H1 (cell line): ENCODE measurements around the gene TOMM40L. TPM values are rescaled to one million over a fixed set of nuclear protein-coding genes. Genes with fewer than 3 reads are reported as not detected.

Source experiments
- ATF3 ChIP-seq: IDR thresholded peaks from 2 replicates; pipeline ENCODE4 v1.6.1; 2011; ENCODE audit warnings: low read depth, mild to moderate bottlenecking, low read length; ENCODE audit not compliant: insufficient read depth
- CHD1 ChIP-seq: IDR thresholded peaks from 2 replicates; pipeline ENCODE4 v1.6.1; 2012; ENCODE audit warnings: low read depth, low read length, improper control_type of control experiment
- CHD7 ChIP-seq: fragments of 300-600 bp; sonication (generic); IDR thresholded peaks from 2 replicates; pipeline ENCODE4 v1.7.1; 2012; ENCODE audit warnings: low read length, moderate library complexity, mild to moderate bottlenecking, inconsistent platforms; ENCODE audit not compliant: insufficient replicate concordance
- E2F6 ChIP-seq: IDR thresholded peaks from 2 replicates; pipeline ENCODE4 v1.6.1; 2012; ENCODE audit warnings: inconsistent platforms
- GTF2F1 ChIP-seq: IDR thresholded peaks from 2 replicates; pipeline ENCODE4 v1.6.1; 2012; ENCODE audit warnings: low read depth, low read length, improper control_type of control experiment, borderline replicate concordance
- MAFK ChIP-seq: IDR thresholded peaks from 2 replicates; pipeline ENCODE4 v1.6.1; 2012; ENCODE audit warnings: low read depth, mild to moderate bottlenecking, improper control_type of control experiment, low read length
- polyA plus RNA-seq, 7 experiments: library from polyadenylated mRNA; depleted of rRNA in 3 of 7; stranded (reverse) in 5 of 7; unstranded in 2 of 7; fragments of >200 nt in 5 of 7; fragments of 200-250 nt in 2 of 7; gene quantifications; 1 replicate in 5 of 7; 2 replicates in 1 of 7; 4 replicates in 1 of 7; pipeline versions ENCODE4 v1.2.1 to v1.2.3, GENCODE V29; 2011 to 2013; ENCODE audit warnings: missing spikeins in 2 of 7, mixed read lengths in 2 of 7
- total RNA-seq: library from RNA; stranded (reverse); fragmentation: NEBNext Ultra II Directional; extraction: Animal tissue kit (Norgen Biotek cat#: 25700); gene quantifications from 2 replicates; pipeline ENCODE4 v1.2.1, GENCODE V29; 2021

The TOMM40L gene
- total and polyA plus RNA-seq, 2 of the 8 experiments (the other 6 are each of a cell fraction or from before 2014, with no cell fraction given): 11.4 to 15.0 TPM

- no peak for TF ChIP-seq CHD1
- no peak for TF ChIP-seq CHD7
- TF ChIP-seq GTF2F1: no peak
- TF ChIP-seq MAFK: no peak
- no peak for TF ChIP-seq ATF3
- TF ChIP-seq E2F6: no peak
Observed at GRCh38 chr1:161189036-161189435, 36.8 kb upstream of the TOMM40L start (continued).
